ENCODE measurements around the gene PTK7. TPM values are rescaled to one million over a fixed set of nuclear protein-coding genes. Genes with fewer than 3 reads are reported as not detected.

Gene PTK7
- total and polyA plus RNA-seq, 2 experiments from 2014 or later, result 46.1 to 147 TPM

DNA sequence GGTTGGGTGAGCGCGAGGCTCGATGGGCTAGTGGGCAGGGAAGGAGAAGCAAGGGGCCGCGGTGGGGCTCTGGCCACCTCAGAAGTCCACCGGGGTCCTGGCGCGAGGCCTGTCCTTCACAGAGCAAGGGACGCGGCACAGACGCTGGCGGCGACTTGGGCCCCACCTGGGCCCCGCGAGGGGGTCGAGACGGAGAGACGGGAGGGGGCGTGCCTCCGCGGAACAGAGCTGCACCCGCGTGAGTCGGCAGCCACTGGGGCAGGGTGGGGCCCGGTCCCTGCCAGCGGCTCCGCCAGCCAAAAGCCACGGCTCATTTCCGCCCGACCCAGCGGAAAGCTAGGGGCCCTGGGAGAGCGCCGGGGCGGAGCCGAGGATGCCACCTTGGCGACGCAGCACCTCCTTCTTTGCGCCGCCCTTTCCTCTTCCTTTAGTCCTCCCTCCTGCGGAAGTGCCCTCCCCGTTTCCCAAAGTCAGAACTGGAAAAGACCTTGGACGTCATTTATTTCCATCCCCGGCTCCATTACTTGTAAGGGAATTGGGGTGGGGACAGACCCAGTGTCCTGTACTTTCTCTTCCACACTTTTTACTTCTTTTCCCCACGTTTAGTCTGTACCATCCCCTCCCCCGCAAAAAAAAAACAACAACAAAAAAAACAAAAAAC is 22.4 kb upstream of the PTK7 start, which contains the start of gene CUL7 (continued):
- TF ChIP-seq ETS1 (IDR thresholded peaks at IDR 0.05) (peak; percentile 58), EZH2phosphoT487 (IDR thresholded peaks at IDR 0.05; ENCODE audit: unreplicated experiment) (no peak)

- peaks cover 5% of the 10 kb centered on the region; the same call in 1 of the 2 replicates for H3K36me3 ChIP-seq (ENCODE audit: insufficient read depth)
- H4K20me1 ChIP-seq (replicated peaks; ENCODE audit: insufficient read depth), result no peaks in the 10 kb centered on the region
- peaks cover 44% of the 10 kb centered on the region for H3K4me1 Mint-ChIP-seq
- DNase-seq (ENCODE audit: low spot score) (peak; percentile 31), ATAC-seq (no peak)
- TF ChIP-seq POLR2AphosphoS5 (IDR thresholded peaks at IDR 0.05; ENCODE audit: low read depth), result no peak
- TF ChIP-seq, protein P1, sequence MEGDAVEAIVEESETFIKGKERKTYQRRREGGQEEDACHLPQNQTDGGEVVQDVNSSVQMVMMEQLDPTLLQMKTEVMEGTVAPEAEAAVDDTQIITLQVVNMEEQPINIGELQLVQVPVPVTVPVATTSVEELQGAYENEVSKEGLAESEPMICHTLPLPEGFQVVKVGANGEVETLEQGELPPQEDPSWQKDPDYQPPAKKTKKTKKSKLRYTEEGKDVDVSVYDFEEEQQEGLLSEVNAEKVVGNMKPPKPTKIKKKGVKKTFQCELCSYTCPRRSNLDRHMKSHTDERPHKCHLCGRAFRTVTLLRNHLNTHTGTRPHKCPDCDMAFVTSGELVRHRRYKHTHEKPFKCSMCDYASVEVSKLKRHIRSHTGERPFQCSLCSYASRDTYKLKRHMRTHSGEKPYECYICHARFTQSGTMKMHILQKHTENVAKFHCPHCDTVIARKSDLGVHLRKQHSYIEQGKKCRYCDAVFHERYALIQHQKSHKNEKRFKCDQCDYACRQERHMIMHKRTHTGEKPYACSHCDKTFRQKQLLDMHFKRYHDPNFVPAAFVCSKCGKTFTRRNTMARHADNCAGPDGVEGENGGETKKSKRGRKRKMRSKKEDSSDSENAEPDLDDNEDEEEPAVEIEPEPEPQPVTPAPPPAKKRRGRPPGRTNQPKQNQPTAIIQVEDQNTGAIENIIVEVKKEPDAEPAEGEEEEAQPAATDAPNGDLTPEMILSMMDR (conservative IDR thresholded peaks at IDR 0.05; ENCODE audit: low read depth in 2 of 2), result no peak
- TF ChIP-seq CREB1 (CRISPR knock-in tag; IDR thresholded peaks at IDR 0.05; ENCODE audit: low read depth), result no peak
- TF ChIP-seq, protein P2, sequence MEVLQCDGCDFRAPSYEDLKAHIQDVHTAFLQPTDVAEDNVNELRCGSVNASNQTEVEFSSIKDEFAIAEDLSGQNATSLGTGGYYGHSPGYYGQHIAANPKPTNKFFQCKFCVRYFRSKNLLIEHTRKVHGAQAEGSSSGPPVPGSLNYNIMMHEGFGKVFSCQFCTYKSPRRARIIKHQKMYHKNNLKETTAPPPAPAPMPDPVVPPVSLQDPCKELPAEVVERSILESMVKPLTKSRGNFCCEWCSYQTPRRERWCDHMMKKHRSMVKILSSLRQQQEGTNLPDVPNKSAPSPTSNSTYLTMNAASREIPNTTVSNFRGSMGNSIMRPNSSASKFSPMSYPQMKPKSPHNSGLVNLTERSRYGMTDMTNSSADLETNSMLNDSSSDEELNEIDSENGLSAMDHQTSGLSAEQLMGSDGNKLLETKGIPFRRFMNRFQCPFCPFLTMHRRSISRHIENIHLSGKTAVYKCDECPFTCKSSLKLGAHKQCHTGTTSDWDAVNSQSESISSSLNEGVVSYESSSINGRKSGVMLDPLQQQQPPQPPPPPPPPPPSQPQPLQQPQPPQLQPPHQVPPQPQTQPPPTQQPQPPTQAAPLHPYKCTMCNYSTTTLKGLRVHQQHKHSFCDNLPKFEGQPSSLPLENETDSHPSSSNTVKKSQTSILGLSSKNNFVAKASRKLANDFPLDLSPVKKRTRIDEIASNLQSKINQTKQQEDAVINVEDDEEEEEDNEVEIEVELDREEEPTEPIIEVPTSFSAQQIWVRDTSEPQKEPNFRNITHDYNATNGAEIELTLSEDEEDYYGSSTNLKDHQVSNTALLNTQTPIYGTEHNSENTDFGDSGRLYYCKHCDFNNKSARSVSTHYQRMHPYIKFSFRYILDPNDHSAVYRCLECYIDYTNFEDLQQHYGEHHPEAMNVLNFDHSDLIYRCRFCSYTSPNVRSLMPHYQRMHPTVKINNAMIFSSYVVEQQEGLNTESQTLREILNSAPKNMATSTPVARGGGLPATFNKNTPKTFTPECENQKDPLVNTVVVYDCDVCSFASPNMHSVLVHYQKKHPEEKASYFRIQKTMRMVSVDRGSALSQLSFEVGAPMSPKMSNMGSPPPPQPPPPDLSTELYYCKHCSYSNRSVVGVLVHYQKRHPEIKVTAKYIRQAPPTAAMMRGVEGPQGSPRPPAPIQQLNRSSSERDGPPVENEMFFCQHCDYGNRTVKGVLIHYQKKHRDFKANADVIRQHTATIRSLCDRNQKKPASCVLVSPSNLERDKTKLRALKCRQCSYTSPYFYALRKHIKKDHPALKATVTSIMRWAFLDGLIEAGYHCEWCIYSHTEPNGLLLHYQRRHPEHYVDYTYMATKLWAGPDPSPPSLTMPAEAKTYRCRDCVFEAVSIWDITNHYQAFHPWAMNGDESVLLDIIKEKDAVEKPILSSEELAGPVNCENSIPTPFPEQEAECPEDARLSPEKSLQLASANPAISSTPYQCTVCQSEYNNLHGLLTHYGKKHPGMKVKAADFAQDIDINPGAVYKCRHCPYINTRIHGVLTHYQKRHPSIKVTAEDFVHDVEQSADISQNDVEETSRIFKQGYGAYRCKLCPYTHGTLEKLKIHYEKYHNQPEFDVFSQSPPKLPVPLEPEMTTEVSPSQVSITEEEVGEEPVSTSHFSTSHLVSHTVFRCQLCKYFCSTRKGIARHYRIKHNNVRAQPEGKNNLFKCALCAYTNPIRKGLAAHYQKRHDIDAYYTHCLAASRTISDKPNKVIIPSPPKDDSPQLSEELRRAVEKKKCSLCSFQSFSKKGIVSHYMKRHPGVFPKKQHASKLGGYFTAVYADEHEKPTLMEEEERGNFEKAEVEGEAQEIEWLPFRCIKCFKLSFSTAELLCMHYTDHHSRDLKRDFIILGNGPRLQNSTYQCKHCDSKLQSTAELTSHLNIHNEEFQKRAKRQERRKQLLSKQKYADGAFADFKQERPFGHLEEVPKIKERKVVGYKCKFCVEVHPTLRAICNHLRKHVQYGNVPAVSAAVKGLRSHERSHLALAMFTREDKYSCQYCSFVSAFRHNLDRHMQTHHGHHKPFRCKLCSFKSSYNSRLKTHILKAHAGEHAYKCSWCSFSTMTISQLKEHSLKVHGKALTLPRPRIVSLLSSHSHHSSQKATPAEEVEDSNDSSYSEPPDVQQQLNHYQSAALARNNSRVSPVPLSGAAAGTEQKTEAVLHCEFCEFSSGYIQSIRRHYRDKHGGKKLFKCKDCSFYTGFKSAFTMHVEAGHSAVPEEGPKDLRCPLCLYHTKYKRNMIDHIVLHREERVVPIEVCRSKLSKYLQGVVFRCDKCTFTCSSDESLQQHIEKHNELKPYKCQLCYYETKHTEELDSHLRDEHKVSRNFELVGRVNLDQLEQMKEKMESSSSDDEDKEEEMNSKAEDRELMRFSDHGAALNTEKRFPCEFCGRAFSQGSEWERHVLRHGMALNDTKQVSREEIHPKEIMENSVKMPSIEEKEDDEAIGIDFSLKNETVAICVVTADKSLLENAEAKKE (CRISPR knock-in tag; IDR thresholded peaks at IDR 0.05), result no peak
- TF ChIP-seq NANOG (IDR thresholded peaks at IDR 0.05; ENCODE audit: borderline replicate concordance), result no peak
- TF ChIP-seq ZNF114 (CRISPR knock-in tag; IDR thresholded peaks at IDR 0.05), result no peak
- TF ChIP-seq STAT1 (IDR thresholded peaks at IDR 0.05; ENCODE audit: unreplicated experiment), result no peak
- TF ChIP-seq EZH2phosphoT487 (IDR thresholded peaks at IDR 0.05; ENCODE audit: unreplicated experiment), result no peak
- peaks cover 15% of the 10 kb centered on the region for H3K27me3 Mint-ChIP-seq (ENCODE audit: insufficient read depth, low read depth, poor library complexity)
- H2AFZ ChIP-seq, result no peak overlapping the region
- peak overlapping the region; percentile 87 for H3K4me3 Mint-ChIP-seq
- peaks cover 40% of the 10 kb centered on the region for H3K36me3 Mint-ChIP-seq (ENCODE audit: low read depth)
- H3K4me1 ChIP-seq (ENCODE audit: insufficient read depth), result peaks cover 14% of the 10 kb centered on the region
- no peaks in the 10 kb centered on the region; the same call in 1 of the 3 replicates for H3K9me3 Mint-ChIP-seq
- H3K9me2 ChIP-seq (ENCODE audit: insufficient read depth), result no peaks in the 10 kb centered on the region
- H3K4me3 ChIP-seq, result peak overlapping the region; percentile 88
- peak overlapping the region; percentile 98 for H3K27ac Mint-ChIP-seq
- peak overlapping the region; percentile 97 for H3K4me2 ChIP-seq
- peaks cover 24% of the 10 kb centered on the region for H3K79me2 ChIP-seq (replicated peaks; ENCODE audit: insufficient read depth)
- H3K27ac ChIP-seq (ENCODE audit: low read depth), result peak overlapping the region; percentile 93
- no peaks in the 10 kb centered on the region for H3K27me3 ChIP-seq (ENCODE audit: insufficient read depth)
- peaks cover 18% of the 10 kb centered on the region; the same call in 1 of the 2 replicates for H3F3A ChIP-seq (replicated peaks; ENCODE audit: low read depth)
Measured at GRCh38 chr6:43054206-43054943, 21.7 kb upstream of the PTK7 start.

Data from GM23338 (cell line).